ENCODE results near the gene CD96. TPM values are rescaled to one million over a fixed set of nuclear protein-coding genes. Genes with fewer than 3 reads are reported as not detected.
"Not testable (repeated sequence)": the region's sequence is repeated elsewhere in the genome, so short reads cannot be mapped to it uniquely, and the experiment has no call there.

Gene CD96, protein sequence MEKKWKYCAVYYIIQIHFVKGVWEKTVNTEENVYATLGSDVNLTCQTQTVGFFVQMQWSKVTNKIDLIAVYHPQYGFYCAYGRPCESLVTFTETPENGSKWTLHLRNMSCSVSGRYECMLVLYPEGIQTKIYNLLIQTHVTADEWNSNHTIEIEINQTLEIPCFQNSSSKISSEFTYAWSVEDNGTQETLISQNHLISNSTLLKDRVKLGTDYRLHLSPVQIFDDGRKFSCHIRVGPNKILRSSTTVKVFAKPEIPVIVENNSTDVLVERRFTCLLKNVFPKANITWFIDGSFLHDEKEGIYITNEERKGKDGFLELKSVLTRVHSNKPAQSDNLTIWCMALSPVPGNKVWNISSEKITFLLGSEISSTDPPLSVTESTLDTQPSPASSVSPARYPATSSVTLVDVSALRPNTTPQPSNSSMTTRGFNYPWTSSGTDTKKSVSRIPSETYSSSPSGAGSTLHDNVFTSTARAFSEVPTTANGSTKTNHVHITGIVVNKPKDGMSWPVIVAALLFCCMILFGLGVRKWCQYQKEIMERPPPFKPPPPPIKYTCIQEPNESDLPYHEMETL
- total RNA-seq = 45.9 TPM

DNA sequence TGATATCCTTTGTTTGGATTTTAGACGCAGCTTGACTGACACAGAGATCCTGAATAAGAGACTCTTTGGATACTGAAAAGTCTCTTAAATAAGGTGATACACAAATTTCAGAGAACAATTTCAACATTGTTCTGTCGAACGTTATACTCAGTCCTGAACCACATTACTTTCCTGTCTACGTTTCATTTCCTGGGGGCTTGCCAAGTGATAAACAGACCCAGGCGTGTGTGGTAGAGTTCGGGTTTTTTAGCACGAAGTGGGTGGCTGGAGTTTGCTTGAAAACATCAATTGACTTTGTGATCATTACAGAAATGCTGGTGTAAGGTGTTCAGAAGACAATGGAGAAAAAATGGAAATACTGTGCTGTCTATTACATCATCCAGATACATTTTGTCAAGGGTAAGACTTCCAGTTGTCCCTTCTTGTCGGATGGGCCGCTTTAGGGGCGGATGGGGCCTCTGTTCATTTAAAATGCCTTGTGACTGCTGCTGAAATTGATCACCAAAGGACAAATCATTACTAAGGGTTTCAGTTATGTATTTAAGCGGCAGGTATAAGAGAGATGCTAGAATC lies at the start of gene CD96:
Gene CD96, plus strand, starts transcription at position 287 of the 573 bp plus-strand sequence. Its CDS starts 52 bp downstream, at position 339.
- no peak for DNase-seq (ENCODE audit: low spot score)

- DNase-seq (ENCODE audit: low spot score) = no peak
Measured at GRCh38 chr3:111493276-111493675, 48.7 kb upstream of the CD96 start.

- no peak for DNase-seq (ENCODE audit: low spot score)
Measured at GRCh38 chr3:111496894-111497559, 45.0 kb upstream of the CD96 start.

DNA sequence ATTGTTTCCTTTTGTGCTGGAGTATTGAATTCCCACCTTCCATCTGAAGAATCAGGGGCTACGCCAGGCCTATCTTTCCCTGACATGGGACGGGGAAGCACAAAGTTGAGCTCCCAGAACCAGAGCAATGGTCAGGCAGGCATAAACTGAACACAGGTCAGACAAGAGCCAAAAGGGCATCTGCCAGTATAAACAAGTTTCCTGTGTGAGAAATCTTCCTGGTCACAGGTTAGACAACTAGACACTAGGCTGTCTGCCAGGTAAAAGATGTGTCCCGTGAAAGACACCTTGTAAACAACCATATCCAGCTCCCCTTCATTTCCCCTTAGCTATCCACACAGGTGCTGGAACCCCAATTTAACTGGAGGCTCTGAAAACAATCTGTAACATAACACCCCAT lies 44.0 kb upstream of the CD96 start:
- no peak for DNase-seq (ENCODE audit: low spot score)

DNA sequence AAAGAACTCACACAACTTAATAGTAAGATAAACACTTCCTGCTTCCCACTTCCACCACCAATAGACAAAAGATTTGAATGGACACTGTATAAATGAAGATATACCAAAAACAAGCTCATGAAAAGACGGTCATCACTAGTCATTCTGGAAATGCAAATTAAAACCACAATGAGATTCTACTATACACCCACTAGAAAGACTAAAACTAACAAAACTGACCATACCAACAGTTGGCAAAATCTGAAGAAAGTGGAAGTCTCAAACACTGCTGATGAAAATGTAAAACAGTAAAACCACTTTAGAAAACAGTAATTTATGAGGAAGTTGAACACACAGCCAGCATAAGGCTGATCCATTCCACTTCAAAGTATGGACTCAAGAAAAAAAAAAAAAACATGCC lies 35.6 kb upstream of the CD96 start:
- DNase-seq (ENCODE audit: low spot score) = no peak

GRCh38 chr3:111509308-111509707 lies 32.7 kb upstream of the CD96 start:
- no peak for DNase-seq (ENCODE audit: low spot score)

GRCh38 chr3:111517801-111518200 lies 24.2 kb upstream of the CD96 start:
- no peak for DNase-seq (ENCODE audit: low spot score)

- DNase-seq (ENCODE audit: low spot score) = no peak
Measured at GRCh38 chr3:111519178-111519855, 22.7 kb upstream of the CD96 start.

- no peak for DNase-seq (ENCODE audit: low spot score)
Measured at GRCh38 chr3:111521891-111522290, 20.1 kb upstream of the CD96 start.

- DNase-seq (ENCODE audit: low spot score) = not testable (repeated sequence)
Measured at GRCh38 chr3:111524486-111524885, 17.5 kb upstream of the CD96 start.

GRCh38 chr3:111531446-111531845 lies 10.6 kb upstream of the CD96 start:
- DNase-seq (ENCODE audit: low spot score) = no peak

DNA sequence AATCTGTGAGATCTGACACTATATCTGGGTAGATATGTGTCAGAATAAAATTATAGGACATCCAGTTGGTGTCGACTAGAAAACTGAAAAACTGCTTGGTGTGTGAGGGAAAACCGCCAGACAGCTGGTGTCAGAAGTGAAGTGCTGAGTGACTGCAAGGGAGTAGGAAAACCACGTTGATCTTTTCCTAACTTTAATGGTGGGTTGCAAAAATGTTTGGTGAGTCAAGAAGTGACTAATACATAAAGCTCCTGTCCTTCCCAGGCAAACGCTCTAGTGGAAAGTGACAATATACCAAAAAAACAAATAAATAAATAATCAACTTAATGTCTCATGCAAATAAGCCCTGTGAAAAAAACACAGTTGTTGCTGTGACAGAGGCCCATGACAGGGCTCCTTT lies 7.3 kb upstream of the CD96 start:
- DNase-seq (ENCODE audit: low spot score) = no peak

DNA sequence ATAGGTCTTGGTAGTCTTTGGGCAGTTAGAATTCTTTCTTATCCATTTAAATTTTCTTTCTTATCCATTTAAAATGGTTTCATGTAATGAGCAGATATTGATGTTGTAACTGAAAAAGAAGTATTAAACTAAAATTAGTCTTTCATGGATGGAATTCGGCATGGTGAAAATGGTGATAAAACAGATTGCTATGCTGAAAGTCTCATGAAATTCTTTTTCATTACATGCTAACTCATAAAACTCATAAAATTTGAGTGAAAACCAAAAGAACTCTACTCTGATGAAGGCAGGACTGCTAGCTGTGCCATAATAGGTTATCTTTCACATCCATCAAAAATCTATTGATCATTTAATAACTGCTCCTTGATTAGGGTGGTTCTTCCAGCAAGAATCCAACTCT lies 3.9 kb upstream of the CD96 start:
- no peak for DNase-seq (ENCODE audit: low spot score)

DNA sequence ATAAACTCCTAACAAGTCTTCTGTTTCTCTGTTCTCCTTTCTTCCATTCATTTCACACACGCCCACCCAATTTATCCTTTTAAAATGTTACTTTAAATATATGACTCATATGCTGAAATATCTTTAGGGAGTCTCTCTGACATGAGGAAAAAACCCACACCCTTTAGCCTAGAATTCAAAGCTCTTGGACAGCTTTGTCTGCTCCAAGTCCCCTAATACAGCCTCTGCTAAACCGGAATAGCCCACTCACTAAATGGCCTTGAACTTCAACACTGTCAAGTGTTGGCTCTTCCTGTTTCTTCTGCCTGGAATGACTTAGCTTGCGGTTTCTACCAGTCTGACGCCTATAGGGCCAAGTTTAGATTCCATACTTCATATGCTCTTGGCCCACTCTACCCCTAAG lies 3.3 kb upstream of the CD96 start:
- DNase-seq (ENCODE audit: low spot score) = no peak

- DNase-seq (ENCODE audit: low spot score) = peak; percentile 50
Measured at GRCh38 chr3:111539351-111540331, 2.4 kb upstream of the CD96 start.

DNA sequence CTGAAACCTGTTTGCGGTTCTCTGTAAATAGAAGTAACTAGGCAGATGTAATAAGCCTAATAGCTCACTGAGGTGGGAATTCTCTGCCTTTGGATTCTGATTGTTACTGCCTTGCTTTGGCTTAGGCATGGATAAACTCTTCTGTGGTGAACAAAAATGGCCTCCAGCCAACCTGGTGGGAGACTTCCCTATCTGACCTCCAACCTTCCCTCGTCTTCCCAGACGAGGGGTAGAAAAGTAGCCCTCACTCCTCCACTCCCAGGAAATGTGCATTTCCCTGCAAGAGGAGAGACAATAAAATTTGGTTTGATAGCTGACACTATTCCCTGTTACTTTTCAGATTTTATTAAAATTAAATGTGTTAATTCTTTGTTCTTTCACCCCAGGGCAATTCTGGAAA lies 606 bp upstream of the CD96 start:
- DNase-seq (ENCODE audit: low spot score) = no peak

- no peak for DNase-seq (ENCODE audit: low spot score)
Measured at GRCh38 chr3:111542611-111543300, 759 bp downstream of the CD96 start.

- DNase-seq (ENCODE audit: low spot score) = no peak
Measured at GRCh38 chr3:111545349-111545748, 3.4 kb downstream of the CD96 start.

- no peak for DNase-seq (ENCODE audit: low spot score)
Measured at GRCh38 chr3:111547631-111548030, 5.6 kb downstream of the CD96 start.

DNA sequence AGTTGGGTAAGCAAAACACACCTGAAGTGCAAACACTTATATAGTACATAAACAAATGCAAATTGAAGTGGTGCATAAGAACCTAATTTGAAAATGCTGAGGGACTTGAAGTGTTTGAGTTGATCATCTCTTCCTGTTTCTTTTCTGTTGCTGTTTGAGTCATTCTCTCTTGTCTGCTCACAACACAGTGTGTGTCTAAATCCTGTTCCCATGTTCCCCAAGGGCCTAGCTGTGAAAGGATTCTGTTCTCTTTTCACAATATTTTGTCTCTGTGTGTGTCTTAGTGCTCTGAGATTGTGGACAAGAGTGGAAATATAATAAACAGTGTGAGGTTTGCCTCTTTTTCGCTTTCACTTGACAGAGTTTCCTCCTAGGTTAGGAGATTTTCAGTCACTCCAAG lies 6.1 kb downstream of the CD96 start:
- no peak for DNase-seq (ENCODE audit: low spot score)

Measured in ureter (tissue), 1 donor.